Activated T-helper 17 cell treated with anti-CD3 and anti-CD28 coated beads, Interleukin-2, amount 50 U/mL, for 72 hours (primary cell): ENCODE results near the gene WDR33. TPM values are rescaled to one million over a fixed set of nuclear protein-coding genes. Genes with fewer than 3 reads are reported as not detected.
A peak's percentile ranks its signal among the peaks of the same experiment; 100 is the strongest.
"Not testable (repeated sequence)": the region's sequence is repeated elsewhere in the genome, so short reads cannot be mapped to it uniquely, and the experiment has no call there.

ENCODE experiments used
- ATAC-seq: fragments of 150-1000 bp; cut with Tn5 transposase; replicated peaks from 2 replicates; pipeline ENCODE4 v1.10.0; 2021; ENCODE audit warnings: mild to moderate bottlenecking, moderate library complexity
- H3K27ac Mint-ChIP-seq: one replicate; pipeline ENCODE4 v1.8.0; 2022; ENCODE audit warnings: mixed read lengths
- H3K27me3 Mint-ChIP-seq: one replicate; pipeline ENCODE4 v1.8.0; 2022; ENCODE audit warnings: mixed read lengths
- H3K36me3 Mint-ChIP-seq: one replicate; pipeline ENCODE4 v1.8.0; 2022; ENCODE audit warnings: low read depth, mild to moderate bottlenecking, mixed read lengths
- H3K4me1 Mint-ChIP-seq: one replicate; pipeline ENCODE4 v1.8.0; 2022; ENCODE audit warnings: mixed read lengths
- H3K4me3 Mint-ChIP-seq: one replicate; pipeline ENCODE4 v1.8.0; 2022; ENCODE audit warnings: mild to moderate bottlenecking, mixed read lengths
- H3K9me3 Mint-ChIP-seq: one replicate; pipeline ENCODE4 v1.8.0; 2022; ENCODE audit warnings: mixed read lengths
- total RNA-seq, 2 donors: library from RNA; stranded (reverse); gene quantifications; one replicate each; pipeline ENCODE4 v1.2.3, GENCODE V29; 2022

The WDR33 gene
- total RNA-seq, 2 donors from 2014 or later, result 72.6 to 80.3 TPM

DNA sequence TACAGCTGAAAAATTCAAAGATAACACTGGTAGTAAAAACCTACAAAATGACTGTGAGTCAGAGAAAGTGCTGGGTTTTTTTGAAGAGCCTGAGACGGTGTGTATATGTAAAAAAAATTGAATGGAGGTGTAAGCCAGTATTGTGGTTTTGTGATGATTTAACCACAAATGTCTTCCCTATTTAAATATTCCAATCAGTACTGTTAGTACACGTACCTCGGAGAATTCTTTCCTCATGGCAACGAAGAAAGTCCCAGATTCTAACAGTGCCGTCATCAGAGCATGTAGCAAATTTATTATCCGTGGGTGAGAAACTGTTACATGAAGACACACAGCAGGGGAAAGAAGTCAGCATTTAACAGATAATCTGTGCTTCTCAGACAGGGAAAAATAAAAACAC lies 48.1 kb downstream of the WDR33 start:
- peak; percentile 50 for ATAC-seq
- Mint-ChIP-seq H3K4me3 (no peak overlapping the region), H3K27ac (peak overlapping the region; percentile 12), H3K9me3 (no peaks in the 10 kb centered on the region), H3K27me3 (no peaks in the 10 kb centered on the region), H3K4me1 (peaks cover 10% of the 10 kb centered on the region), H3K36me3 (peaks cover 95% of the 10 kb centered on the region)

DNA sequence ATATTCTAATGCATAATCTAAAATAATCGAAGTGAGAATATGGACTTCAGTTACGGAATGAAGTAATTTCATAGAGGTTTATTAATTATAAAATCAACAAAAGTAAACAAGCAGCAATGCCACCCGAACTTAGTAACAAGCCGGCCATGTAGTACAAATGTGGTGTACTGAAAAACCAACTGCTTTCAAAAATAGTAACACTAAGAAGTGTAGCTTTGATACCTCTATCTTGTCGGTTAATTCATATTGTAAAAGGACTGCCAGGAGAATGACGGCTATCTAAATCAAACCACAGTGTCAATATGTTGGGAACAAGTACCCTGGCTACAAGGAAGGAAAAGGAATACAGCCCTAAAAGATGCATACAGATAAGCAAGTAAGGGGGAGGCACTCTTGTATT lies 48.5 kb downstream of the WDR33 start:
- Mint-ChIP-seq H3K36me3 (peaks cover 95% of the 10 kb centered on the region), H3K27me3 (no peaks in the 10 kb centered on the region), H3K27ac (peak overlapping the region; percentile 12), H3K4me1 (peaks cover 10% of the 10 kb centered on the region), H3K9me3 (no peaks in the 10 kb centered on the region), H3K4me3 (no peak overlapping the region)
- no peak for ATAC-seq

DNA sequence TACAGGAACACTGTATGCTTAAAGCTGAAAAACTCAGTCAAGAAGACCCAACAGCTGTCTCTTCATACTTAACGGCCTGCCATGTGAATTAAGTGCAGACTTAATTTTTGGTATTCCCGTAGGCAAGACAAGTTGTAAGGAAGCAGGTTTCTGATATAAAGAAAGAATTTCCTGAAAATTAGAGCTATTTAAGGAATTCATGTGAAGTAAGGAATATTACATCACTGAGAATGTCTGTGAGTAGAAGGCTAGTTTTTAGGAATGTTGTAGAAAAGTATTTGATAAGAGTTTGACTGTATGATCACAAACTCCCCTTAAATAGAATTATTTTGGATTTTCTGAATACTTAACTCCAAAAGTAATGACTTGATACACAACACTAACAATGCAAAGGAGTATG lies 51.0 kb downstream of the WDR33 start:
- H3K36me3 Mint-ChIP-seq, result peaks cover 90% of the 10 kb centered on the region
- ATAC-seq, result no peak

DNA sequence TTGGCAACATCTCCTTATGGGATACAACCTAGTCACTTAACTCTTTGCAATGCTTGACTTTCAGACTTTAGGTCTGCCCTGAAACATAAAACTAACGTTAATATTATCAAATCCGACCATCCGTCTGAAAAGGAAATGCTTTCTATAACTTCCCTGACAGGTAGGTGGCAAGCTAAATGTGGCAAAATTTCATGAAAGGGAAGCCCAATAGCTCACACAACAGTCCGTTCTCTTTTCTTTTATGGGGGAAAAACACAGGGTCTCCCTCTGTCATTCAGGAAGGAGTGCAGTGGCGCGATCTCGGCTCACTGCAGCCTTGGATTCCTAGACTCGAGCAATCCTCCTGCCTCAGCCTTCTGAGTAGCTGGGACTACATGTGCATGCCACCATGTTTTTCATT lies 56.8 kb downstream of the WDR33 start:
- Mint-ChIP-seq H3K27ac (no peak overlapping the region), H3K9me3 (no peaks in the 10 kb centered on the region), H3K4me3 (no peak overlapping the region), H3K36me3 (peaks cover 78% of the 10 kb centered on the region), H3K4me1 (no peaks in the 10 kb centered on the region), H3K27me3 (no peaks in the 10 kb centered on the region)
- ATAC-seq, result no peak

More for the DNA sequence above, 51.0 kb downstream of the WDR33 start:
- peaks cover 10% of the 10 kb centered on the region for H3K4me1 Mint-ChIP-seq
- H3K27ac Mint-ChIP-seq, result no peak overlapping the region
- H3K4me3 Mint-ChIP-seq, result no peak overlapping the region
- H3K9me3 Mint-ChIP-seq, result no peaks in the 10 kb centered on the region
- H3K27me3 Mint-ChIP-seq, result no peaks in the 10 kb centered on the region

DNA sequence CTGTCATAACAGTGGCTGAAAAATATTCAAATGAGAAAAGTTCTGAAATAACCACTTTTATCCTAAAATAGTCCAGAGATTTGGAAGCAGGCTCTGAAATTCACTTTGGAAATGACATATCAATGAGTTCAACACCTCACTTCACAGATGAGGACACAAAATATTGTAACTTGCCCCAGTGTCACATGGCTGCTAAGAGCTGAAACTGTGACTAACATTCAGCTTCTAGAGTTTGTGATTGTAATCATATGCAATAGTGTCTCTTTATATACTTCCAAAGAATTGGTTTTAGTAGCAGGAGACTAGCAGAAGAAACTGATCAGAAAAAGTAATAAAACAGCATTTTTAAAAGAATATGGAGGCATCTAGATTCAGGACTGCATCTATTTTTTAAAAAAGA lies 57.6 kb downstream of the WDR33 start:
- Mint-ChIP-seq H3K27me3 (no peaks in the 10 kb centered on the region), H3K27ac (no peak overlapping the region), H3K9me3 (no peaks in the 10 kb centered on the region), H3K4me1 (no peaks in the 10 kb centered on the region), H3K36me3 (peaks cover 78% of the 10 kb centered on the region), H3K4me3 (no peak overlapping the region)
- peak; percentile 28 for ATAC-seq

DNA sequence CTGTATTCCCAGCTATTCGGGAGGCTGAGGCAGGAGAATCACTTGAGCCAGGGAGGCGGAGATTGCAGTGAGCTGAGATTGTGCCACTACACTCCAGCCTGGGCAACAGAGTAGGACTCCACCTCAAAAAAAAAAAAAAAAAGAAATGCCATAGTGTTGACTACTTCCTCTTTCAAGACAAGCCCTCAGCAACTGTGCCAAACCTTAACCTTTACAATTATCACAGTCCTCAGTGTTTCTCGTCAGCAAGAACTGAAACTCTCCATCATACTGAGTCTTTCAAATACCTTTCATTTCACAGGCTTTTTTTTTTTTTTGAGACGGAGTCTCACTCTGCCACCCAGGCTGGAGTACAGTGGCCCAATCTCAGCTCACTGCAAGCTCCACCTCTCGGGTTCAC lies 61.4 kb downstream of the WDR33 start:
- H3K9me3 Mint-ChIP-seq, H3K4me1 Mint-ChIP-seq, H3K4me3 Mint-ChIP-seq, H3K27me3 Mint-ChIP-seq: not testable (repeated sequence)
- peak overlapping the region; percentile 36 for H3K27ac Mint-ChIP-seq
- peak; percentile 83 for ATAC-seq
- peaks cover 79% of the 10 kb centered on the region for H3K36me3 Mint-ChIP-seq

DNA sequence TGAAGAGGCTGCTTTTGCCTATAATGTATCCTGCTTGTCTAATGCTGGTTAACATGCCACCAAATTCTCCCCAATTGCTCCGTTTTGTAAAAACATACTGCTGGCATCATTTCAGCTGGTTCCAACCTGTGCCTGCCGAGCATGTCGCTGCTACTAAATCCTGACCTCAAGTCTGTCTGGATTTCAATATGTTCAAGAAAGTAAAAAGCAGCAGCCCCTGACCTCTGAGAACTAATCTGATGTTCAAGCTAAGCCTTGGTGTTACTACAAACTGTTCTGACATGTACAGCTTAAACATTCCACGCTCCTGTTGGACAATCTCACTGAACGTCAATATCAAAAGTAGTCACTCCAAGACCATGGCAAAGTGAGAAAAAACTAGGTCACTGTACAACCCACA lies 63.4 kb downstream of the WDR33 start:
- Mint-ChIP-seq H3K4me3 (no peak overlapping the region), H3K4me1 (peaks cover 14% of the 10 kb centered on the region), H3K36me3 (peaks cover 85% of the 10 kb centered on the region), H3K27me3 (no peaks in the 10 kb centered on the region), H3K27ac (peak overlapping the region; percentile 49), H3K9me3 (no peaks in the 10 kb centered on the region)
- no peak for ATAC-seq

DNA sequence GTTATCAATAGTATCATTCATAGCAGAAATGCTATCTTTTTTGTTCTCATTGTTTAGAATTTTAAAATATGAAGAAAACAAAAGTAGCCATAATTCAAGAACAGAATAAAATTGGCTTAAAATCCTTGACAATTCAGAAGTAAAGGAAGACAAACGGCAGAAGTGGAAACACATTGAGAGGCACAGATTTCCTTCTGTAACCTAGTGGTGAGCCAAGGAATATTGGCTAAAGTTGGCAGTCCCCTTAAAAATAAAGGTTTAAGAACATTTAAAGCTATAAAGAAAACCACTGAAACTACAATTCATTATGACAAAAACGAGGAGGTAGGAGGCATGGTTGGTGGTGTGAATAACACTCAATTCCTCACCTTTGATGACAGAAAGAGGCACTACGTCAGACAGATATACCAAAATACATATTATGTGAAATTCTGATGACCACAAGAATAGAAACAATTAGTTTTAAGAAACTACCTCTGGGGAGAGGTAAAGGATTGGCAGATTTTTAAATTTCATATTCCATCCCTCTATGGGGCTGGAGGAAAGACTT lies 67.4 kb downstream of the WDR33 start:
- ATAC-seq, result peak; percentile 88
- Mint-ChIP-seq H3K27me3 (no peaks in the 10 kb centered on the region), H3K36me3 (peaks cover 94% of the 10 kb centered on the region), H3K9me3 (no peaks in the 10 kb centered on the region), H3K4me1 (peaks cover 25% of the 10 kb centered on the region), H3K4me3 (no peak overlapping the region), H3K27ac (peak overlapping the region; percentile 16)

DNA sequence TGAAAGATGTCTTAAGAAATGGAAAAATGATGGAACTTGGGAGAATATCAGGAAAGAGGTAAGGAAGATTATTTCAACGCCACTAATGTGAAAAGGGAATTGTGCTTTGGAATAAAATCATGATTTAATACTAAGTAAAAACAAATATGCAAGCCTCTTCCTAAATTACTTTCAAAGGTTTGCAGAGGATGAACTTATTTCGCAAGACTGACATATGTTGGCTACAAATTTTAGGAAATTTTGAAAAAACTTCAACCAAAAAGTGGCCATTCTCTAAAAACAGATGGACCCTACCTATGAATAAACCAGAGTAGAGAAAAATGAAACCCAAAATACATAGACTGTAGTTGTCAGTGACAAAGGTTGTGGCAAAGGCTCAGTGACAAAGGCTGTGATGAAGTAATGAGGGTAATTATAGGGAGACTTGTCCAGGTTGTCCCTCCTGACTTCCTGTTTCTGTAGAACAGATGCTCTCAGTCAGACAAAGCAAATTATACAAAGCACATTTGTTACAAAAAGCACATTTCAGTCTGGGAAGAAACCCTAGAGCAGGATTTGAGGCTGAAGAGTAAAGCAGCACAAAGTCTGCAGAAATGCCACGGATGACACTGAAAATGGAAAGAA lies 70.2 kb downstream of the WDR33 start:
- H3K9me3 Mint-ChIP-seq, result no peaks in the 10 kb centered on the region
- no peaks in the 10 kb centered on the region for H3K27me3 Mint-ChIP-seq
- H3K4me3 Mint-ChIP-seq, result no peak overlapping the region
- no peak for ATAC-seq
- peaks cover 34% of the 10 kb centered on the region for H3K4me1 Mint-ChIP-seq
- H3K36me3 Mint-ChIP-seq, result peaks cover 100% of the 10 kb centered on the region
- no peak overlapping the region for H3K27ac Mint-ChIP-seq

DNA sequence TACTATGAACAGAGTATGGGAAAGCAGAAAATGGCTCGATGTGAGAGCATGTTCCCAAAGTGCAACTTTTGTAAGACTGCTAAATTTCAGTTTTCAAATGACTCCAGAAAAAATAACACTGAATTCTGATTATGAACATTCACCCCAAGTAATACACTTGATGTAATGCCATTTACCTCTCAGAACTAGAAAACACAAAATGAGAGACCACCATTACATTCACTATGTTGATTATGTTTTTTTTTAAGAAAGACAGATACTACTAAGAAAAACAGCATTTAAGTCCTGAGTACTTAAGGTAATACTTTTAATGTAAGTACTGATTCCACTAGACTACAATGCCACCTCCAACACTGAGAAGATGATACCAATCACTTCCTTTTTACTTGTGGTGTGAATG lies 71.2 kb downstream of the WDR33 start:
- Mint-ChIP-seq H3K4me3 (no peak overlapping the region), H3K36me3 (peaks cover 94% of the 10 kb centered on the region), H3K27me3 (no peaks in the 10 kb centered on the region), H3K27ac (no peak overlapping the region), H3K4me1 (peaks cover 34% of the 10 kb centered on the region), H3K9me3 (no peaks in the 10 kb centered on the region)
- ATAC-seq, result peak; percentile 33

DNA sequence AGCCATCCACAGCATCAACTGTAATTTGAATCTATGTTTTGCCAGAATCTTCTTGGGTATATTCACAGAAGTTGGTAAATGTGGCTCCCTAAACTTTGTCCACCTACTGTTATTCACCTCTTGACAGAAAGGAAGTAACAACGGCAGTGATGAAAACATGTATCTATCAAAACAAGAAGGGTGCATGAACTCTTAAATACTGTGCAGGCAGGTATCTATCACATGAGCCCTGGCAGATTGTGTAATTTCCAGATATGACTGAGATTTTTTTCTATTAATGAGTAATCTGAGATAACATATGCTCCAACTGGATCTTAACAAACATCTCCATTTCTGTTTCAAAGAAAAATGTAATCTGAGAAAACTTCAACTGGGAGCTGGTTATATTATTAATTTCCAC lies 73.1 kb downstream of the WDR33 start:
- peak; percentile 87 for ATAC-seq
- Mint-ChIP-seq H3K4me1 (peaks cover 23% of the 10 kb centered on the region), H3K9me3 (no peaks in the 10 kb centered on the region), H3K27me3 (no peaks in the 10 kb centered on the region), H3K27ac (peak overlapping the region; percentile 77), H3K4me3 (no peak overlapping the region), H3K36me3 (peaks cover 82% of the 10 kb centered on the region)

DNA sequence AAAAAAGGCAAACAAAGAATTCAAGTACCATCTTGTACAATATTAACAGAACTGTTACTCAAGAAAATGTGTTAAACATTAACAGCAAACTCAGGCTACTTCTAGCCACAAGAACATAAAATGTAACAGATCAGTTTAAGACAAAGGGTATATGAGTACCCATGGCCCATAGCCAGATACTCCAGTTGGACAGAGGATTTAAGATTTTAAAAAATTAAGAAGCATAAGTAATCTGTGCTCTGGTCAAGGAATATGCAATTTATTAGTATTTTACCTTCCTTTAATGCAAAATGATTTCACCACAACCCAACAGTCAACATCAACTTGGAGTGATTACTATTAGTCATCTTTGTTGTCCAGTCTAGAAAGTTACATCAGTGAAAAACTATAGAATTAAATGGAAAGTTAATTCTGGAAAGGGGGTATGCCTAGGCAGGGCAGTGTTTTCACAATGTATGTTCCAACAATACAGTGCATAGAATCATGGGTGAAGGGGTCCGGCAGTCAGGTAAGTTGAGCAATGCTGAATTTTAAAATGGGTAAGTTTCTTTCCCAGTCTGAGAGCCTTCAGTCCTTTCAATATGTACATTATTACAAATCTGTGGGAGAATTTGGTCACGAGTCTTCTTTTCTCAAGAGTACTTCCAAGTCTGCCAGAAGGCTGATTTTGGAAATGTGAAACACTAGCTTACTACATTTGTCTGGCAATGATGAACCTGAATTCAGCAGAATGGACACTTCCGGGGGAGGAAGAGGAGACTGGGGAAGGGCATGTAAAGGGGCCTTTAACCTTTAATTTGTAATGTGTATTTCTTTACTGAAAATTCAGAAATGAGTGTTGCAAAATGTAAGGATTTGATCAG lies 75.2 kb downstream of the WDR33 start:
- Mint-ChIP-seq H3K9me3 (no peaks in the 10 kb centered on the region), H3K27me3 (no peaks in the 10 kb centered on the region), H3K4me3 (no peak overlapping the region), H3K27ac (no peak overlapping the region), H3K36me3 (peaks cover 66% of the 10 kb centered on the region), H3K4me1 (peaks cover 19% of the 10 kb centered on the region)
- ATAC-seq, result no peak

DNA sequence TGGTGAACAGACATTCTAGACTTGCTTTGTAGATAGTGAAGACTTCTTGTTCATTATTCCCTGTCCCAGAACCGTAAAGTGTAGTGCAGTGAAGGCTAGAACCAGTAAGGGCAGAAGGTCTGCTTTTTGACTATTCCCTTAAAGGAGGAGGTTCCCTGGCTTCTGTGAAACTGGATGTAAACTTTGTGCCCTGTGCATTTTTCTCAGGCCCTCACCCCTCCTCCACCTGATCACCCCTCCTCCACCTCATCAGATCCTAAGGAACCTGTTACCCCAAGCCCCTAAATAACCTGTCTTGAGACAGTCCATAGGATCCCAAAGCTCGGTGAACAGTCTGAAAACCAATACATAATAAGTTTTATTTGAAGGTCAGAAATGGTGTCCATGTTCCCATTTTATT lies 75.9 kb downstream of the WDR33 start:
- no peak for ATAC-seq

DNA sequence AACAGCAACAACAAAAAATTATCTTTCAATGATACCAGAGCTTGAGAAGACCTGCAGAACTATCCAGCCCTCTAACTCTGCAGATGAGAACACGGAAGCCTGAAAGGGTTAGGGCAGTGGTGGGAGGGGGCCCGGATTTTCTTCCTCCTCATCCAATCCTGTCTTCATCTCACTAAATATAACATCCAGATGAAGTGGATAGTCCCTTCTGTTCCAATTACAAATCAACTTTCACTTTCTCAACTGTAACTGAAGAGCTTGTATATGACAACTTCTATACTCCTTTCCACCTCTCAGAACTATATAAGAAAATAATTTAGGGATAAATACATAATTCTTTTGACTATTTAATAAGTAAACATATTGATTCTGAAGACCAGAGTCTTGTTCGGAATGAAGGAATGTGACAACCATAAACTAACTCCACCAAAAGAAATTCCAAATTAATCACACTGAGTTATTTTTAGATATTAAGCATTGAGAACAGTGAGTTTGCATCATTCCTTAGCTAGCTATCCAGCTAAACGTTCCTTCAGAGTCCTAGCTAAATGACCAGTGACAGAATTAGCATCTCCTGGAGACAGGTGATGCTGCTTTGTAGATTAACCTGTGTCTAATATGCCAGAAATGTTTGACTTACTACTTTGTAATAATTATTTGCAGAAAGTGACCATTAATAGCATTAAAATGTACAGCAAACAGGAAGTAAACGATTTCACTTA lies 77.0 kb downstream of the WDR33 start:
- Mint-ChIP-seq H3K27me3 (no peaks in the 10 kb centered on the region), H3K27ac (no peak overlapping the region), H3K9me3 (no peaks in the 10 kb centered on the region), H3K4me1 (peaks cover 16% of the 10 kb centered on the region), H3K36me3 (peaks cover 57% of the 10 kb centered on the region), H3K4me3 (no peak overlapping the region)
- ATAC-seq, result no peak

More for the DNA sequence above, 75.9 kb downstream of the WDR33 start:
- no peaks in the 10 kb centered on the region for H3K27me3 Mint-ChIP-seq
- H3K36me3 Mint-ChIP-seq, result peaks cover 64% of the 10 kb centered on the region
- H3K4me1 Mint-ChIP-seq, result peaks cover 19% of the 10 kb centered on the region
- no peaks in the 10 kb centered on the region for H3K9me3 Mint-ChIP-seq
- H3K27ac Mint-ChIP-seq, result no peak overlapping the region
- no peak overlapping the region for H3K4me3 Mint-ChIP-seq
